HG03025 (cell line): ENCODE measurements around the gene ANAPC5.
A peak's percentile ranks its signal among the peaks of the same experiment; 100 is the strongest.
"Not testable (repeated sequence)": the region's sequence is repeated elsewhere in the genome, so short reads cannot be mapped to it uniquely, and the experiment has no call there.

Source experiments
- ATAC-seq: cut with Tn5 transposase; IDR thresholded peaks from one replicate; pipeline ENCODE4 v1.9.1; 2021; ENCODE audit warnings: mild to moderate bottlenecking, moderate library complexity; ENCODE audit not compliant: unreplicated experiment, low FRiP score

ANAPC5 gene

GRCh38 chr12:121318121-121318520 lies 34.1 kb downstream of the ANAPC5 start:
- no peak for ATAC-seq

GRCh38 chr12:121314431-121314830 lies 37.8 kb downstream of the ANAPC5 start:
- ATAC-seq: no peak

DNA sequence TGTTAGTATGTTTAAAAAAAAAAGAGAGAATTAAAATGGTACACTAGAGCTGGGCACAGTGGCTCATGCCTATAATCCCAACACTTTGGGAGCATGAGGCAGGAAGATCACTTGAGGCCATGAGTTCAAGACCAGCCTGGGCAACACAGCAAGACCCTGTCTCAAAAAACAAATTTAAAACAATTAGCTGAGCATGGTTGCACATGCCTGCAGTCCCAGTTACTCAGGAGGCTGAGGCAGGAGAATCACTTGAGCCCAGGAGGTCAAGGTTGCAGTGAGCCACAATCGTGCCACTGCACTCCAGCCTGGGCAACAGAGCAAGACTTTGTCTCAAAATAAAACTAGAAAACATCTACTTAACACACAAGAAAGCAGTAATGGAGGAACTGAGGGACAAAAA lies 42.0 kb downstream of the ANAPC5 start:
- ATAC-seq: not testable (repeated sequence)

DNA sequence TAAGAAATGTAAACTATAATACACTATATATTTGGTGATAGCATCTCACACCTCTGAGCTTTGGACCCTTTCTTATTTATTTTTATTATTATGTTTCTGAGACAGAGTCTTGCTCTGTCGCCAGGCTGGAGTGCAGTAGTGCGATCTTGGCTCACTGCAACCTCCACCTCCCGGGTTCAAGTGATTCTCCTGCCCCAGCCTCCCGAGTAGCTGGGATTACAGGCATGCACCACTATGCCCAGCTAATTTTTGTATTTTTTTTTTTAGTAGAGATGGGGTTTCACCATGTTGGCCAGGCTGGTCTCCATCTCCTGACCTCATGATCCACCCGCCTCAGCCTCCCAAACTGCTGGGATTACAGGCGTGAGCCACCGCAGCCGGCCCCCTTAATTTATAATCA lies 44.8 kb downstream of the ANAPC5 start:
- ATAC-seq: not testable (repeated sequence)

GRCh38 chr12:121304306-121304705 lies 47.9 kb downstream of the ANAPC5 start:
- ATAC-seq: no peak

DNA sequence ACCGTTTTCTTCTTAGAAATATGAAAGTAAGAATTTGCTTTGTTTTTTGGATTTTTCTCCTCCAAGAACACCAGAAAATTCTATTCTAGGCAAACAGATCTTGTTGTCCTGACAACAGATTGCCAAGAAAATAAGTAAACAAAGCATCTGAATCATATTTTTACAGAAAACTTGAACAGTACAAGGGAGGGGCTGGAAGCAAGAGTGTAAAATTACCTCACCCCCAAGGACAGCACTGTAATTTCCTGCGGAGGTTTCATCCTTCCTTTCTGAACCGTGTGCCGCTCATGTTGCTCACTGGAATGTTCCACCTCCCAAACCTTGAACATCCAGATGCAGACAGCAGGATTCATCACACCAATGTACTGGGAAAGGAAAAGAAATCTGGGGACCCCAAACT lies 50.3 kb downstream of the ANAPC5 start:
- ATAC-seq: no peak

DNA sequence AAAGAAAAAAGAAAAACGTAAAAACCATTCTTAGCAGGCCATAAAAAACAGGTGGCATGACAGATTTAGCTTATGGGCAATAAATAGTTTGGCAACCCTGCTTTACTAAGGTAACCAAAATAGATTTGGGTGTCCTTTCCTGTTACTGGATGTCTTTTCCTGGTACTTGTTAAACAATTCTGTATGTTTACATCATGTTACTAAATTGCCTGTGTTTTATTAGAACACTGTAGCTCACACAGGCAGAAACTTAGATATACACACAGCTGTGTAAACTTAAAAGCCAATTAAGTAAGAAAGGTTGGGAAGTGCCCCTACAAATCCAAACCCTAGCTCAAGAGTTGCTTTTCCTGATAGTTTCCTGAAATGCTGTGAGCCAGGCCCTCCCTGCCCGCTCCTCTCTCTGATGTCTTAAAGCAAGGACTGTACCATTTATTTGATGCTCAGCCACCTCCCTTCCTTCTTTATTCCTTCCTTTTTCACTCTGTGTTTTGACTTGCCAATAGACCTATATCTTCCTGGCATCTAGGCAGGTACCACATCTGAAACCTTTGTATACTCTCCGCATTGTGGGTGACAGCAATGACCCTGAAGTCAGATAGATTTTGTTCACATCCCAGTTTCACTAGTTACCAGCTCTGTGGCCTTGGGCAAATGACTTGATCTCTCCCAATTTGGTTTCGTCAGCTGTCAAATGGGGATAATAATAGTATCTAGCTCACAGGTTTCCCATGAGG lies 52.0 kb downstream of the ANAPC5 start:
- no peak for ATAC-seq

- ATAC-seq: no peak
Measured at GRCh38 chr12:121299662-121300061, 52.5 kb downstream of the ANAPC5 start.

DNA sequence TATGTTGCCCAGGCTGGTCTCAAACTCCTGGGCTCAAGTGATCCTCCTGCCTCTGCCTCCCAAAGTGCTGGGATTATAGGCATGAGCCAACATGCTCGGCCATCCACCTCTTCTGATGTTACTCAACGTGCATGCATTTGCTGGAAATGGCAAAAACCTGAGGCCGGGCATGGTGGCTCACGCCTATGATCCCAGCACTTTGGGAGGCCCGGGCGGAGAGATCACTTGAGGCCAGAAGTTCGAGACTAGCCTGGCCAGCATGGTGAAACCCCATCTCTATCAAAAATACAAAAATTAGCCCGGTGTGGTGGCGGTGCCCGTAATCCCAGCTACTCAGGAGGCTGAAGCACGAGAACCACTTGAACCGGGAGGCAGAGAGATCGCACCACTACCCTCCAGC lies 53.8 kb downstream of the ANAPC5 start:
- not testable (repeated sequence) for ATAC-seq

DNA sequence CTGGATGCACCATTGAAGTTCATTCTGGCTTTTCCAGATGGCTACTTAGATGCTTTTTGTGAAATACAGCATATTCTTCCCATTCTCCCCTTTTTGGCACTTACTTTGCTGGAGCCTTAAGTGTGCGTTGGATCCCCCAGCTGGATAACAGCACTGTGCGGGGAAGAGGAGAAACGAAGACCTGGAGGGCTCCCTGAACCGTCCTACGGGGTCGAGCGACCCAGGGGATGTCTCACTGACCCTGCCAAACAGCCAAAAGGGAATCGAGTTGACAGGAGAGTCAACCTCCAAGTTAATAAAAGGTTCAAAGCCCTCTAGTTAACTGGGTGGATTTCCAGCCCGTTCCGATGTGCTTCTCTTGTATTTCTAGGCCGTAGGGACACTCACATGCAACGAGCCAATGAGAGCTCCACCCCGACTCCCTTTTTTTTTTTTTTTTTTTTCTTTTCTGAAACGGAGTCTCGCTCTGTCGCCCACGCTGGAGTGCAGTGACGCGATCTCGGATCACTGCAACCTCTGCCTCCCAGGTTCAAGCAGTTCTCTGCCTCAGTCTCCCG lies 54.7 kb downstream of the ANAPC5 start:
- ATAC-seq: no peak

DNA sequence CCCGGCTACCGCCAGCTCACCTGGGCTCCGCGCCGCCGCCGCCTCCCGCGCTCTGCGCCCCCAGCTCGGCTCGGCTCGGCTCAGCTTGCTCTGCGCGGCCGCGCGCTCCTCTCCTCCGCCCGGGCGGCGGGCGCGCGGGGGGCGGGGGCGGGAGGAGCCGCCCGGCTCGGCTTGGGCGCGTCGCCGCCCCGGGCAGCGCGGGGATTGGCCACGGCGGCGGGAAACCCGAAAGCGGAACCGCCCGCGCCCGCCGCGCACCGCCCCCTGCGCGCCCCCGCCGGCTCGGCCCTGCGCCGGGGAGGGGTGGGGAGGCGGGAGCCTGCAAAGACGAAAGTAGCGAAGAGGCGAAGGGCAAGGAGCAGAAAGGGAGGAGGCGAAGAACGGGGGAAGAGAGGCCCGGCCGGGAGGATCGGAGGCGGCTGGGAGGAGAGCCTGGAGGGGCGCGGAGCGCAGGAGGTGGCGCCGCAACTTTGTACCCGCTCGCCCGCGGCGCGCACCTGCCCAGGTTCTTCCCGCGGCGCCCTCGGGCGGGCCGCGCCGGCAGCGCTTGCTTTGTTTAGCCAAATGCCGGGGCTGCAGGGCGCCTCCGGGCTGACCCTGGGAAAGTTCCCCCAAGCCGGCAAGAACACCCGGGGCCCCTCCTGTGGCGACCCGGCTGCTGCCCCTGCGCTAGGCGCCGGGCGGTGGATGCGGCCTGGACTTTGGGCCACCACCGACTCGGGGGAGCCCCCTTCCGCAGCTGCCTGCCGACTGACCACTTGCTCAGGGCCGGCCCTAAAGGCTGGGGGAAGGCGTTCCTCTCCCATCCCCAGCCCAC lies 55.4 kb downstream of the ANAPC5 start, which contains the start of gene CAMKK2:
Gene CAMKK2 (minus strand): TSS at position 92 of the 817 bp plus-strand sequence. CDS start 22,183 bp downstream, outside the sequence.
- ATAC-seq: peak; percentile 53

DNA sequence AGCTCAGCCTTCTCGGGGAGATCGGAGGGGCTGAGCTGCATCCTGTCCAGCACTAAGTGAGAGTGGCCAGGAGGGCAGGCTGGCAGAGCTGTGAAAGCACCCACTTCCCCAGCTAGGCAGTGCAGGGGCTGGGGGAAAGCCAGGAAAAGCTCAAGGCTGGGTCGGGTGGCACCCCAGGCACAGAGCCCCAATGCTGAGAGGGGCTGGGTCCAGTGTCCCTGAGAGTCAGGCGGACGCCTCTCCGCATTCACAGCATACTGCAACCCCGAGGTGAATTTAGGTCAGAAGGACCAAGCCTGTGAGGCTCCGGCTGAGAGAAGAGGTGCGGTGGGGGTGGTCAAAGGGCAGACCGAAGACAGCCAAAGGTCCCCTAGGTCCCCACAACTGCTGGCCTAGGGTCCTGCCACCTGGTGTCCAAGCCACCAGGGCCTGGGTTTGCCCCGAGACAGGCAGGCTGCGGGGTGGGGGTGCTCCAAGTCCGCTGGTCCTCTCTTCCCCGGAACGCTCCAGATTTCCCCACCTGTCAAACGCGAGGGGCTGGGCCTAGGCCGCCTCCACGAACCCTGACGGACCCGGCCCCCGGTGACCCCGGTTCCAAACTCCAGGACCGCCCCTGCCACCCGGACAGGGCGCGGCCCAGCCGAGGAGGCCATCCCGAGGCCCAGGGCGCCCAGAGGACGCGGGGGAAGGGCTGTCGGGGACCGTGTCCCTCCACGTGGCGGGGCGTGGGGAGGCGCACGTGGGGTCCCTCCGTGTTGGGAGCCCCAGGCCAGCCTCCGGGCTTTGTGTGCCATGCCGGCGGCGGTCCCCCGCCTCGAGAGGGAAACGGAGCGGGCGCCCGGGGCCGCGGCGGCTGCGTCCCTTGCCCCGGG lies 56.2 kb downstream of the ANAPC5 start:
- peak; percentile 38 for ATAC-seq

- no peak for ATAC-seq
Measured at GRCh38 chr12:121295116-121295745, 57.0 kb downstream of the ANAPC5 start.

GRCh38 chr12:121294151-121294889 lies 57.9 kb downstream of the ANAPC5 start:
- no peak for ATAC-seq

DNA sequence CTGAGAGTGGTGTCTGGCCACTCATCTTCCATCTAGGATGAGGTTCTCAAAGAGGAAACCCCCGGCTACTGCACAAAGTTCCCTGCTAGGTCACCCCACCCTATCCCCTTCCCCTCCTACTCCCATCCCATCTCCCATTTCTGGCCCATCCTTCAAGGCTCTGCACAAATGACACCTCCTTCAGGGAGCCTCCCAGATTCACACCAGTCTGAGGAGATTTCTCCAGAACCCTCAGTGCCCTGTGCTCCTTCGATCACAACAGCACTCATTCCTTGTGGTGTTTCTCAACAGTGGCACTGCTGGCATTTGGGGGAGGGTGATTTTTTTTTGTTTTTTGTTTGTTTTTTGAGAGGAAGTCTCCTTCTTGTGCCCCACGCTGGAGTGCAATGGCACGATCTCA lies 58.6 kb downstream of the ANAPC5 start:
- no peak for ATAC-seq

- no peak for ATAC-seq
Measured at GRCh38 chr12:121290410-121290809, 61.8 kb downstream of the ANAPC5 start.

GRCh38 chr12:121289962-121290361 lies 62.2 kb downstream of the ANAPC5 start:
- no peak for ATAC-seq

- no peak for ATAC-seq
Measured at GRCh38 chr12:121288986-121289385, 63.2 kb downstream of the ANAPC5 start.

DNA sequence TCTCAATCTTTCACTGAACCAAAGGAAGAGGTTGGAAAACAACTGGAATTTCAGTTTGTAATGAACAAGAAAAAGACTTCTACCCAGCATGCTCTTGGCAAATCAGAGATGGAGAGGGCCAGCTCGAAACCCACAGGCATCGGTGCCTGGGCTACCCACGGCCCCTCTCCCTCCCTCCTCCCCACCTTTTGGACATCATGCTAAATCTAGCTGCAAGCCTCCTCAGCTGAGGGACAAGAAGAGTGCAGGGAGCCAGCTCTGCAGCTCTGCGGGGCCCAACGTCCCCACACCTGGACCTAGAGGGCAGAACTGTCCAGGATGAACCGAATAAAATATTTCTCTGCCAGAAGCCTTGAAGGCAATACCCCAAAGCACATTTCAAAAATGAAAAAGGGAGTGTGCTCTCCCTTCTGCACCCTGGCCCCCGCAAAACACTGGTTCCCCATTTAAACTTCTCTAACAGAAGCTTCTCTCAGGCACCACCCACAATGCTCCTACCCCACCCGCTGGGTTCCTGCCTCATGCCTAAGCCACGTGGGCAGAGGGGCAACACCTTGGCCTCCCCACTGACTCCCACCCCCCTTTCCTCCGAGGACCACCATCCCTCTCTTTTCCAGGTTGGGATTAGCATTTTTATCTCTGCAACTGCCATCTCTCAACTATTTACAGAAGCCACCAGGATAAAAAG lies 63.9 kb downstream of the ANAPC5 start:
- ATAC-seq: no peak
